Middle frontal gyrus (tissue), 1 donor: ENCODE data around the gene TMEM163.
"Not testable (repeated sequence)": the region's sequence is repeated elsewhere in the genome, so short reads cannot be mapped to it uniquely, and the experiment has no call there.

Source experiments
- DNase-seq: peaks from one replicate; pipeline ENCODE4 v3.0.0-alpha.2; 2015; ENCODE audit warnings: low spot score; ENCODE audit errors: extremely low spot score

The TMEM163 gene

DNA sequence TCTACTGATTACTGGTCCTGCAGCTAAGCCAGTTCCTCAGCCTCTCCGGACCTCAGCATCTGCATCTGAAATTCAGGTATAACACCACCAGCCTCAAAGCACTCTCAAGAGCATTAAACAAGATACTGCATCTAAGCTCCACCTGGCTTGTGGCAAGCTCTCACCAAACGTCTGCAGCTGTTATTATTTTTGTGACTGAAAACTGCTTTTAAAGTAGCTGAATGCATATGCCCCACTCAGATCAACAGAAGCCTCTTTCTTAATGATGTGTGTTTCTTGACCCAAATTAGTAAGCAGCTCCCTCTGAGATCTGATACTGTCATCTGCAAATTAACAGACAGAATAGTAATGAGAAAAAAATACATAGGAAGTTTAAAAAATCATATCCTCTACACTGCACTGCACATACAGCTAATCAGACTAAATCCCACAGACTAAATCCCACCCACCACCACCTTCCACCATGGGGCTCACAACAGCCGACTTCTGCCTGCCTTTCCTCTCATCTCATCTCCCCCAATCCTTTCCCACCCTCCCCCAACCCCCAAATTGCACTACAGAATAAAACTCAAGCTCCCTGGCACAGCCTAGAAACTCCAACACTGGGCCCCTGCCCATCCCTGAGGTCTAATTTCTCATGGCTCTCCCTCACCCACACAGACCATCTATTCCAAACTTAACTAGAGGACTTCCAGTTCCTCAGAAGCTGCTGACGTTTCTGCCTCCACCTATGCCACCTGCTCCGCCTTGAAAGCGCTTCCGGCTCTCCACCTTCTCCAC, 52.9 kb downstream of the TMEM163 start:
- DNase-seq: no peak

DNA sequence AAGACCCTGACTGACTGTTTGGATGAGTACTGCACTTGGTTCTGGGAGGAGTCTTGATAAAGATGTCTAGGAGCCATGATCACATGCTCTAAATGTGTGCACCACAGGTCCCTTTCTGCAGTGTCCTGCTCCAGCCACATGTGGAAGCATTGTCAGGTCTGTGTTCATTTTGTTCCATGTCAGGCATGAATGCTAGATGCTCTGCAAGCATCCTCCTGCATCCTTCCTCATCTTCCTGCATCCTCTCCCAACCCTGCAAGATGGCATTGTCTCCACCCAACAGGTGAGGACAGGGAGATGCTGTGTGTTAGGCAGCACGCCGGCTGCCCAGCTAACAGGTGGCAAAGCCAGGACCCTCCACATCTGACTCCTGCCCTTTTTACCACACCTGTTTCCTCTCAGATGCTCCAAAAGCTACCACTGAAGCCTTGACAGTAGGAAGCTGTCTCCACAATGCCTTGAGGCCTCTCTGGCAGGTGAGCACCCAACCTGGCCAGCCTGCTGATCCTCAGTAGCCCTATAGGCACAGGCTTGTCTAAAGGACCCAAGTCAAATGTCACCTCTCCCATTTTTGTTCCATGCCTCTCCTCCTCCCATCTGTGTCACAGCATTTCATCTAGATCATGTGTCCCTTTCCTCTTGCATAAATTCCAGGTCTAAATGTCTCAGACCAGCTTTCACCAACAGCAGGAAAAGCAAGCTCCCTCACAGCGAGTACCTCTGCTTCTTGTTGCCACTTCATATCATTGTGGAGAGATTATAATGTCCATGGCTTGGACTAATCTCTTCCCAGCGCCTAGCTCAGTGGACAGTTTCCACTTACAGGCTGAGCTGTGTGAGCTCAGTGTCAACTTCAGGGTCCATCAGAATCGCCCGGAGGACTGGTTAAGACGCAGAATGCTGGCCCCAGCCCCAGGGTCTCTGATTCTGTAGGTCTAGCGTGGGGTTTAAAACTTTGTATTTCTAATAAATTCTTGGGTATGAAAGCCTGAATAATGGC, 55.0 kb downstream of the TMEM163 start:
- no peak for DNase-seq

DNA sequence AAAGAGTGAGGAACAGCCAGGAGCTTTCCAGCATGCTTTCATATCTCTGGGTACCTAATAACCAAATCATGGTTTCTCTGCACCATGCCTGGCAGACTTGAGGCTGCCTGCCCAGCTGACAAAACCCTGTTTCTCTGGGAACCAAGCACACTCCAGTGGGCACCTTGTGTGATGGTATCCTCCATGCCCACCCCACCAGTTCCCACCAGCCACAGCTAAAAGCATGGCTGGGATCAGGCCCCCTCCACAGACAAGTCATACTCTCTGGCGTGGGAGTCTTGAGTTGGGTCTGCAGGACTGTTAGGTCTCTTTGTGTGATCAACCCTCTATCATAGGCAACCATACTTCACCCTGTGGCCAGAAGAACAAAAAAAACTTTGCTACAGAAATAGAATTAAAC, 56.0 kb downstream of the TMEM163 start:
- DNase-seq: no peak

DNA sequence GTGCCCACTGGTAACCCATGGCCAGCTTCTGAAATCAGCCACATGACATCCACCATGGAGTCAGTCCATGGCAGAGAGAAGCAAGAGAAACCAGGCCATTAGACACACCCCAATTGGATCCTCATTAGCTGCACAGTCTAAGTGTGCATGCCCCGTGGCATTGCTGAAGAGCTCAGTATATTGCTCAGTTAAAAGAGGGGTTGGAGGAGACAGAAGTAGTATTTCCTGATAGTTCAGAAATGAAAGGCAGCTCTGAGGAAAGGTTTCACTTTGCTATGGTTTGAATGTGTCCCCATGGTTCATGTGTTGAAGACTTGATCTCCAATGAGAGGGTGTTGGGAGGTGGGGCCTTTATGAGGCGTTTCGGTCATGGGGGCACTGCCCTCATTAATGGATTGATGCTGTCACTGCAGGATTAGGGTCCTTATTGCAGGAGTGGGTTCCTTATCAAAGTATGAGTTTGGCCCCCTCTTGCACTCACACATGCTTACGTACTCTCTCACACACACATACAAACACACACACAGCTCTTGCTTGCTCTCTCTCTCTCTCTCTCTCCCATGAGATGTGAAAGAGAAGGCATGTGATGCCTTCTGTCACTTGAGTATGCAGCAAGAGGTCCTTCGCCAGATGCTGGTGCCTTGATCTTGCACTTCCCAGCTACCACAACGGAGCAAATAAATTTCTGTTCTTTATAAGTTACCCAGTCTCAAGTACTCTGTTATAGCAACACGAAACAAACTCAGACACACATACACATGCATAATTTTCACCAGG, 58.0 kb downstream of the TMEM163 start:
- DNase-seq: no peak

DNA sequence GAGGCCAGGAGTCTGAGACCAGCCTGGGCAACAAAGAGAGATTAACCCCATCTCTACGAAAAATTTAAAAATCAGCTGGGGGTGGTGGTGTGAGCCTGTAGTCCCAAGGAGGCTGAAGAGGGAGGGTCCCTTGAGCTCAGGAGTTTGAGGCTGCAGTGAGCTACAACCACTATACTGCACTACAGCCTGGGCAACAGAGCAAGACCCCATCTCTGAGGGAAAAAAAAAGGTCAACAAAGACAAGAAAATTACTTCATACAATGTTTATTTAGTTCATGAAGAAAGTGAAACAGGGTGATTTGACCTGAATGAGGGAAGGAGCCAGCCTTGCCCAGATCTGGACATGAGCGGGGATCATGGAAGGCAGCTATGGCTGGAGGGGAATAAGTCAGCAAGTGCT, 59.1 kb downstream of the TMEM163 start:
- no peak for DNase-seq

DNA sequence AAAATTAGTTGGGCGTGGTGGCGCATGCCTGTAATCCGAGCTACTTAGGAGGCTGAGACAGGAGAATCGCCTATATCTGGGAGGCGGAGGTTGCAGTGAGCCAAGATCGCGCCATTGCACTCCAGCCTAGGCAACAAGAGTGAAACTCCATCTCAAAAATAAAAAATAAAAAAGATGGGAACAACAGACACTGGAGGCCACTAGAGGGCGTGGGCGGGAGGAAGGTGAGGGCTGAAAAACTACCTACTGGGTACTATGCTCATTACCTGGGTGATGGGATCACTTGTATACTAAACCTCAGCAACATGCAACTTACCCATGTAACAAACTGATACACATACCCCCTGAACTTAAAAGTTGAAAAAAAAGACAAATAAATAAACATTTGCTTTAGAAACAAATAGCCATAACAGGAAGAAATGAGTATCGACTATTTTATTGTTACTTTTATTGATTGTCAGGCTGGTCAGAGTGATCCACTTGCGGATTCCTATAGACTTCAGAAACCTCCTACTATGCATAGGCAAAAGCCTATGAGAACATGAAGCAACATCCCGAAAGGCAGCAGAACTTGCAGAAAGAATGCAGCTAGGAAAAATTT, 61.0 kb downstream of the TMEM163 start:
- no peak for DNase-seq

DNA sequence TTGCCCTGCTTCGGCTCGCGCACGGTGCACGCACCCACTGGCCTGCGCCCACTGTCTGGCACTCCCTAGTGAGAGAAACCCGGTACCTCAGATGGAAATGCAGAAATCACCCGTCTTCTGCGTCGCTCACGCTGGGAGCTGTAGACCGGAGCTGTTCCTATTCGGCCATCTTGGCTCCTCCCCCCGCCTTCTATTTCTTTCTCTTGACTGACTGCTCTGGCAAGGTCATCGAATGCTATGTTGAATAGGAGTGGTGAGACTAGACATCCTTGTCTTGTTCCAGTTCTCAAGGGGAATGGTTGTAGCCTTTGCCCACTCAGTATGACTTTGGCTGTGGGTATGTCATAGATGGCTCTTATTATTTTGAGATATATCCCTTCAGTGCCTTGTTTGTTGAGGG, 62.4 kb downstream of the TMEM163 start:
- not testable (repeated sequence) for DNase-seq

DNA sequence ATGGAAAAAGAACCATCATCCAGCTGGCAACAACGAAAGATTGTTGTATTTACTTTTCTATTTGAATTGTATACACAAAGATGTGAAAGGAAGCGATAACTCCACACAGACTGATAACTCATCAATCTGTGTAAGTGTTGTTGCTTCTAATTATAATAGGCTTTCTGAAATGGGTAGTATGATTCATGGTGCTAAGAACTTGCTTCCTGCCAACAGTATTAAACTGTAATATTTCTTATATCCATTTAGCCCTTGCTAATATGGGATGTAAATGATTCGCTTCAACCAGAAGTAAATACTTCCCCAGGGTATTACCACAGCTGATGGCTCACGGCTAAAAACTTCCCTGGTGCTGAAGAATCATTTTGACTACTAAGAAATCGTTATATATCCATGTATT, 70.2 kb downstream of the TMEM163 start:
- no peak for DNase-seq

DNA sequence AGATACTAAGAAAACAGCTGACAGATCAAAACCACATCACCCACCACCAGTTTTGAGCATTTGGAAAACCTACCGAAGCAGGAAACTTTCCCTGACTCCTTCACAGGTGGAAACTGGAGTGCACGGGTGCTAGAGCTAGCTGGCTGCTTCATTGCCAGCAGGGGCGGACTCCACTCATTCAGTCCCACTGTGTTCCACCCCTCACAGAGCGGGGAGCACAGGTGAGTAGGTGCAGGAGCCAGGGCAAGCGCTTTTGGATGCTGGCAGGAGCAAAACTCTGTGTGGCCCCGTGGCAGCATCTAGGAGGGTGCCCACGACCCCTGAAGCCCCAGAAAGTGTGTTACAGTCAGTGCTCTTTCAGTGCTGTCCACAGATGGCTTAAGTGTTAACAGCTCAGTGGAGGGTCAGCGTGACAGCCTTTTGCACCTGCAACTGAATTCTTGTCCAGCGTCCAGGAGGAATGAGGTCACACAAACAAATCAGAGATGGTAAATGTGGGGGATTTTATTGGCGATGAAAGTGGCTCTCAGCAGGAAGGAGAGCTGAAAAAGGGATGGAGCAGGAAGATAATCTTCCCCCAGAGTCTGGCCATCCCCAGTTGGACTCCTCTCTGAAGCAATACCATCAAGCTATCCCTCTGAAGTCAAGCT, 71.1 kb downstream of the TMEM163 start:
- no peak for DNase-seq

DNA sequence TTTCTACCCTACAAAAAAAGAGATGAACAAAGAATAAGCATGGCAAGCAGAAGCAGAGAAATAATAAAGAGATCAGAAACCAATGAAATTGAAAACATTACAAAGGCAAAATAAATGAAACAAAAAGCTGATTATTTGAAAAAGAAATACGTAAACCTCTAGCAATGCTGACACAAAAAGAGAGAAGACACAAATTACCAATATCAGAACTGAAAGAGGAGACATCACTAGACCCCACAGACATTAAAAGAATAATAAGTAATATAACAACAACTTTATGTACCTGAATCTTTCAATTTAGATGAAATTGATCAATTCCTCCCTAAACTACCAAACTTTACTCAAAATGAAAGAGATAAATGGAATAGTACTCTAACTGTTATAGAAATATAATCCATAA, 75.9 kb downstream of the TMEM163 start:
- DNase-seq: no peak

DNA sequence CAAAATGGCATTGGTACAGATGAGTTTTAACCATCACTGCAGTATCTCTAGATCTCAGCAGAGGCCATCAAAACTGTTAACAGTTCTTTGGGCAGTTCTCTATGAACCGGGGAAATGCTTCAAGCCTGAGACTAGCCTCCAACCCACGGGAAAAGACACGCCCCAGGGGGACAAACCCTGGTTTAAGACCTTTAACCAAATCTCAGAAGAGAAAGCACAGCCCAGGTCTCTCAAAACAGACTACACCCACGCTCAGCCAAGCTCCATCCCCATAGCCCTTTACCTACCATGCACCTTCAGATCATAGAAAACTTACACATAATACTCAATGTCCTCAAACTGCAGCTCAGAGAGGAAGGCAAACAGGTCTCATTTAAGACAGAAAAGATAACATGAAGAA, 78.3 kb downstream of the TMEM163 start:
- no peak for DNase-seq

DNA sequence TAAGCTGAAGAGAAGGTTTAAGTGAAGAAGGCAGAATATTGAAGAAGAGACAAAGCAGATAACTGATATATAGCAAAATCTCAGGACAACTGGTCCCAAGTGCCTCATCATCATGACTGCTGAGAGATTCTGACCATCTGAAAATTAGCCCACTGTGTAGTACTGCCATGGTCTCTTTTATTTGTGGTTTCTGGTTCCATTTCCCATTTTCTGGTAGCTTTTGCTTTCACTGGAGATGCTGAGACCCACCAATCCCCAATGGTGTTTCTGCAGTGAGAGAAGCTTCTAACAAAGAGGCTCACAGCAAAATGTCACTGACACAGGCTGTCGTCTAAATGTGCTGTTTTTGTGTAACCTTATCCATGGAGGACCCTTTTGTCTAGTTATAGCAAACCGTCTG, 79.5 kb downstream of the TMEM163 start:
- DNase-seq: no peak

DNA sequence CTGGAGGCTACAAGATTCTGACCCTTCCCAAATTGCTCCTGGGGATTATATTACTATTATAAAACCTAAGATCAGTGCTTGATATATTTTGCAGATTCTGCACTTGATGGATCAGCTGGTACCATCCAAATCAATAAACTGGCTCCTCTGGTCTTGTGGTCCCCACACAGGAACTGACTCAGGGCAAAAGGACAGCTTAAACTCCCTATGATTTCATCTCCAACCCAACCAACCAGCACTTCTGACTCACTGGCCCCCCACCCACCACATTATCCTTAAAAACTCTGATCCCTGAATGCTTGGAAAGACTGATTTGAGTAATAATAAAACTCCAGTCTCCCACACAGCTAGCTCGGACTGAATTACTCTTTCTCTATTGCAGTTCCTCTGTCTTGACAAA, 82.1 kb downstream of the TMEM163 start:
- DNase-seq: no peak

DNA sequence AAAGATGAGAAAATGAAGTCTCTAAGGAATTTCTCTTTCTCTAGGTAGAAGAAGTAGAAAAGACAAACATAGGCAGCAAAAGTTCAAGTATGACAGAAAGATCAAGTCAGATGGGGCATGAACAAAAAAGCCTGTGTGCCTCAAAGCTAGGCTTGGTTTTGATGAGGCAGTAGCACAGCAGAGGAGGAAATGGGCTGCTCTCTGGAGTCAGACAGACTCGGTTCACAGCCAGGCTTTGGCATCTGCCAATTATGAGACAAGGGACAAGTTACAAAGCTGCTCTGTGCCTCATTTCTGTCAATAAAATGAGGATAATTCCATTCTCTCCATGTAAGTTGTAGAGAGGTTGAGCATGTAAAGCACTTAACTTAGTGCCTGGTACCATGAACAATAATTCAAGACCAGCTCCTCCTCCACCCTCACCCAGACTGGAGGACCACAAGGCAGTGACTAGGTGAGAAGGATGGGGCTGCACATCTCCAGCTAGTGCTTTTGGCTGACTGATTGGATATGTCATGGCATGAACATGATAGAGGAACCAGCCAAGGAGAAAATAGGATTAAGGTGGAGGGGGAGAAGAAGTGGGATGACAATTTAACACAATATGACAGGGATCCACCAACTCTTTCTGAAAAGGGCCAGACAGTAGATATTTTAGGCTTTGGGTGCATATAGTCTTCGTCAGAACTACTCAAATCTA, 84.6 kb downstream of the TMEM163 start:
- DNase-seq: no peak

DNA sequence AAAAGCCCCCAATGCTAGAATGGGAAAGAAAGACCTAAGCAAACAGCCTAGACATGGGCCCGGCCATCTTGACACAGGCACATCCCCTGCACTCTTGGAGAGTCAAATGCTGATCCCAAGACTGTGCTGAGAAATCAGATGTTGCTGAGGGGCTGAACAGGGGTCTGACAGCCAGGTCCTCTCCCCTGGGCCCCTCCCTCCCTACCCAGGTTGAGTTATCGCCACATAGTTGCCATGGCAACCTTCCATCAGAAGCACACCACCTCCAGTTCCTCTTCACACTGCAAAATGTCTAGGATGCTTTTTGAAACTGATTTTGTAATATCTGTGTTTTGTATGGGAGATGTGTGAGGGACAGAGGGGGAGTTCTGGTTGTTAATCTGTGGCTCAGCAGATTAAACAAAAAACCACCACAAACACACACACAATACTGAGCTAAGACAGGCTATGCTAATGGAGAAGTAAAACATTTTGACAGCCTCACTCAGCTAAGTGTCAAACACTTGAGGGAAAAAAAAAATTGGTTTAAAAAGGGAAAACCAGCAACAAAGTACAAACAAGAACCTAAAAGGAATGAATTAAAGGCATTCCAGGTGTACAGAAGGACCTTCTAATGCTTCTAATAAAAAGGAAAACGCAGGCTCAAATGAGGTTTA, 88.2 kb downstream of the TMEM163 start:
- no peak for DNase-seq

DNA sequence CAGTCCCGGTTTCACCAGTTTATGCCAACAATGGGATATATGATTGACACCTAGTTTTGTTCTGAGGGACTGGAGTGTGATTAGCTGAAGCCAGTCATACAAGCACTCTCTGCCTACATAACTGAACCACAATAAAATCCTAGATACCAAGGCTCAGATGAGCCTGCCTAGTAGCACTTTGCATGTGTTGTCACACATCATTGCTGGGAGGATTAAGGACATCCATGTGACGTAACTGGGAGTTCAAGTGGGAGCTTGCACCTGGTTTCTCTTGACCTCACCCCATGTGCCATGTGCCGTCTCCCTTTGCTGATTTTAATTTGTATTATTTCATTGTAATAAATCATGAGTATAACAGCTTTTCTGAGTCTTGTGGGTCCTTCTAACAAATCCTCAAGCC, 90.3 kb downstream of the TMEM163 start:
- DNase-seq: no peak

DNA sequence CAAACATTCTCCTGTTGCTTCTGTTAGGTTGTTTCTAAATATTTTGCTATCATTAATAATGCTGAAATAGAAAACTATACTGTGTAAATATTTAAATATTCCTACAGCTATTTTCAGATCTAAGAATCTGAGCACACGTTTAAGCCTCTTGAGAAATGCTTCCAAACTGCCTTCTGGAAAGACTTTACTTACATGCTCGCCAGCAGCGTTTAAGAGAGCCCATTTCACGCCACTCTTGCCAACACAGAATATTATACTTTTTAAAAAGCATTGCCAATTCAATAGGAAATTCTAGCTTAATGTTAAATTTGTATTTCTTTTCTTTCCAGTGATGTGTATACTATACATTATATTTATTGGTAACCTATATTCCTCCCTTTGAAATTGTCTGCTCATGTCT, 92.0 kb downstream of the TMEM163 start:
- no peak for DNase-seq

DNA sequence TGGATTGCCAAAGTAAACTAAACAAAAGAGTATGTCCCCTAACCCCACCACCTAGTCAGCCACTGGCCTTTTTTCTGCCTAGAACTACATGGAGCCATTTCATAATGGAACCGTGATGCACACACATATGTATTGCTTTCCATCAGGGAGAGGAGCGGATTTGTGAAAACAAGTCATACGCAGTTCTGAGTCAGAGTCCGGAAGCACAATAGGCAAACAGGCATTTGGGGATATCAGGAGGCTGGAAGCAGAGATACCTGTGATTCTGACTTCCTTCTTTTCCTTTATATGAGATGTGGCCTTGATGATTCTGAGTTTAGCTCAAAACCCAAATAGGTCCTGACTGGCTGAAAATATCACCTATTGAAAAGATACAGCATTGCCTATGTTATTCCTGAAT, 93.5 kb downstream of the TMEM163 start:
- no peak for DNase-seq

DNA sequence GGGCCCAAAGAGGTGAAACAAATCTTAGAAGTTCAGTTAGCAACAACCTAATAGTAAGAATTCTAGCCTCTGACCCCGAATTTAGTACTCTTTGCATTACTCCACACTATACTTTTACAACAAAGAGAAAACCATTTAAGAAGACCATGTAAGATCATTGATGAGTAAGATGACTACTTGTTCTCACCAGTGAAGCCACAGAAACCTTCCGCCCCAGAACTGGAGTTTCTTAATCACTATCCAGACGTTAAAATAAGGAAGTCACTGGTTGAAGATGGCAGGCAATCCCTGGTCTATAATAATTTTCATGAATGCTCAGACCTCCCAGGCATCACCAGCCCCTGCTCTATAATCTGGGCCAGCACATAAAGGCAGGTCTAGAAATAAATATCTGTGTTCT, 95.0 kb downstream of the TMEM163 start:
- no peak for DNase-seq

DNA sequence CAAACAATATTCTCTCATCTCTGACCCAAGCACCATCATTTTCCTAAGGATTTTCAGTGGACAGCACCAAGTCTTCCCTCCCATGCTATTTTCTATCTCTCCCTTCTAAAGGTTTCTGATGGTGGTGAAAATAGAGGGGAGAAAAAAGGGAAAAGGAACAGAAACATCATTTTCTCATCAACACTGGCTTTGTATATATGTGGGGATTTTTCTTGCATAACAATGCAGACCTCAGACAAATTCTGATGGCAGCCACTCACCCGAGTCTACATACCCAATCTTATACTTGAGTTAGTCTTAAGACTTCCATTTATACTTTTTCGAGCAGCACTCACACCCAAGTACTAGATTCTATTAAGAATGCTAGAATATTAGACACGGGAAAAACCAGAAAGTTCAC, 95.8 kb downstream of the TMEM163 start:
- DNase-seq: no peak
